ENCODE measurements around the gene UNC5B. TPM values are rescaled to one million over a fixed set of nuclear protein-coding genes. Genes with fewer than 3 reads are reported as not detected.

The UNC5B gene
- polyA plus RNA-seq, 1 experiment, result 27.4 TPM

- TF ChIP-seq CTCF (IDR thresholded peaks at IDR 0.05; ENCODE audit: insufficient read depth, low read depth, low read length), result peak; percentile 67
- Histone ChIP-seq H3K36me3 (ENCODE audit: control insufficient read depth, insufficient read depth, low read length) (peaks cover 45% of the 10 kb centered on the region), H3K4me3 (ENCODE audit: low read depth, low read length) (no peak overlapping the region), H3K27me3 (ENCODE audit: control insufficient read depth, insufficient read depth, low read length) (no peaks in the 10 kb centered on the region)
- DNase-seq (ENCODE audit: low read depth), result no peak
- ChIA-PET CTCF (interaction anchor here (0.7 to 5.8 kb wide), 18 partner anchors 8 to 382 kb away, joined by 3 to 63 read pairs (median 4); partner anchors contain the start of gene UNC5B), POLR2A (no interaction called here)
These were observed 72.8 kb downstream of the UNC5B start for GRCh38 chr10:71285180-71285545.

GRCh38 chr10:71285986-71286385 is 73.6 kb downstream of the UNC5B start:
- no peak for DNase-seq (ENCODE audit: low read depth)
- Histone ChIP-seq H3K36me3 (ENCODE audit: control insufficient read depth, insufficient read depth, low read length) (peaks cover 49% of the 10 kb centered on the region), H3K4me3 (ENCODE audit: low read depth, low read length) (no peak overlapping the region), H3K27me3 (ENCODE audit: control insufficient read depth, insufficient read depth, low read length) (no peaks in the 10 kb centered on the region)
- POLR2A ChIA-PET, result no interaction called here
- no peak for TF ChIP-seq CTCF (IDR thresholded peaks at IDR 0.05; ENCODE audit: insufficient read depth, low read depth, low read length)
- CTCF ChIA-PET, result interaction anchor here (0.7 to 5.8 kb wide), 14 partner anchors 10 to 383 kb away, joined by 3 to 63 read pairs (median 3); no protein-coding TSS in a partner anchor

GRCh38 chr10:71286521-71287294 is 74.3 kb downstream of the UNC5B start:
- TF ChIP-seq CTCF (IDR thresholded peaks at IDR 0.05; ENCODE audit: insufficient read depth, low read depth, low read length), result no peak
- no peak overlapping the region for H3K4me3 ChIP-seq (ENCODE audit: low read depth, low read length)
- no peak for DNase-seq (ENCODE audit: low read depth)
- H3K36me3 ChIP-seq (ENCODE audit: control insufficient read depth, insufficient read depth, low read length), result peaks cover 52% of the 10 kb centered on the region
- CTCF ChIA-PET, result interaction anchor here (0.9 to 5.8 kb wide), 5 partner anchors 16 to 363 kb away, joined by 3 to 63 read pairs (median 3); no protein-coding TSS in a partner anchor
- POLR2A ChIA-PET, result no interaction called here
- no peaks in the 10 kb centered on the region for H3K27me3 ChIP-seq (ENCODE audit: control insufficient read depth, insufficient read depth, low read length)

- CTCF ChIA-PET, result interaction anchor here (5.8 kb wide), 1 partner anchor 364 kb away, joined by 63 read pairs; no protein-coding TSS in a partner anchor
- Histone ChIP-seq H3K36me3 (ENCODE audit: control insufficient read depth, insufficient read depth, low read length) (peaks cover 52% of the 10 kb centered on the region), H3K27me3 (ENCODE audit: control insufficient read depth, insufficient read depth, low read length) (no peaks in the 10 kb centered on the region), H3K4me3 (ENCODE audit: low read depth, low read length) (no peak overlapping the region)
- TF ChIP-seq CTCF (IDR thresholded peaks at IDR 0.05; ENCODE audit: insufficient read depth, low read depth, low read length), result no peak
- POLR2A ChIA-PET, result no interaction called here
- DNase-seq (ENCODE audit: low read depth), result no peak
These were observed 75.1 kb downstream of the UNC5B start for GRCh38 chr10:71287456-71287855.

GRCh38 chr10:71288461-71288860 is 76.1 kb downstream of the UNC5B start:
- DNase-seq (ENCODE audit: low read depth), result no peak
- ChIA-PET POLR2A (no interaction called here), CTCF (interaction anchor here (5.8 kb wide), 1 partner anchor 365 kb away, joined by 63 read pairs; no protein-coding TSS in a partner anchor)
- H3K36me3 ChIP-seq (ENCODE audit: control insufficient read depth, insufficient read depth, low read length), result peaks cover 55% of the 10 kb centered on the region
- no peak for TF ChIP-seq CTCF (IDR thresholded peaks at IDR 0.05; ENCODE audit: insufficient read depth, low read depth, low read length)
- H3K4me3 ChIP-seq (ENCODE audit: low read depth, low read length), result no peak overlapping the region
- no peaks in the 10 kb centered on the region for H3K27me3 ChIP-seq (ENCODE audit: control insufficient read depth, insufficient read depth, low read length)
